Activated CD8-positive, alpha-beta memory T cell treated with anti-CD3 and anti-CD28 coated beads for 1 hour (primary cell): ENCODE measurements around the gene RPL37.
"Not testable (repeated sequence)": the region's sequence is repeated elsewhere in the genome, so short reads cannot be mapped to it uniquely, and the experiment has no call there.

Source experiments
- DNase-seq, 2 donors: peaks; one replicate each; pipeline ENCODE4 v3.0.0-alpha.2; 2020; ENCODE audit warnings: low read depth in 1 of 2; ENCODE audit errors: extremely low read depth in 1 of 2

RPL37 gene

DNA sequence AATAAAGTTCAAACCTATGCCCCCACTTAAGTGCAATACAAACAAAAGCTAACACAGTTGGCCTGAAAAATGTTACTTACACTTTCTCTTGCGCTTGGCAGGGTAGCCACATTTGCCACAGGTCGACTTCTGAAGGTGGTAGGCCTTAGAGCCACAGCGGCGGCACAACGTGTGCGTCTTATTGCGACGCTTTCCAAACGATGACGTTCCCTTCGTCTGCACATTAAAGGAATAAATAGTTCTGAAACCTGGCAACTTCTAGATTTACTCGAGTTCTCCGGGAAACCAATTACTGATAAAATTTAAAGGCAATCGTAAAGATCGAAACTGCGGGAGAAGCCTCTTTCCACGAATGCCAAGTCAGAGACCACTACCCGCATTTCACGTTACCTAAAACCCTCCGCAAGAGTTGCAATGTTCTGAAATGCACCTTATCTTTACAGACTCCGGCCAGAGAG, 602 bp downstream of the RPL37 start:
- peak; percentile 32 to 37 for DNase-seq

DNA sequence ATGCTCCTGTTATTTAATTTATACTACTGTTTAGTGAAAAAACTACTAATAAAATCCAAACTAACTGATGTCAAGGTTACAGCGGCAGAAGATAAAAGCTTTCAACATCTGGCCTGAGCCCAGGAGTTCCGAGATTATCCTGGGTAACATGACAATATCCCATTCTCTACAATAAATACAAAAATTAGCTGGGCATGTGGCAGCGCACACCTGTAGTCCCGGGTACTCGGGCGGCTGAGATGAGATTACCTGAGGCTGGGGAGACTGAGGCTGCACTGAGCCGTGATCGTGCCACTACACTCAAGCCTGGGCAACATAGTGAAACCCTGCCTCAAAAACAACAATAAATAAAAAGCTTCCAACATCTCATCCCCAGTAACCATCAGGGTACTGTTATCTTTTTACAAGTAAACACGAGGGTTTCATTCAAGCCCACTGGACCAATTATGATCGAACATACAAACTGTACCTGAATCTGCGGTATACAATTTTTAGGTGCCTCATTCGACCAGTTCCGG, 1.3 kb downstream of the RPL37 start:
- DNase-seq: no peak

DNA sequence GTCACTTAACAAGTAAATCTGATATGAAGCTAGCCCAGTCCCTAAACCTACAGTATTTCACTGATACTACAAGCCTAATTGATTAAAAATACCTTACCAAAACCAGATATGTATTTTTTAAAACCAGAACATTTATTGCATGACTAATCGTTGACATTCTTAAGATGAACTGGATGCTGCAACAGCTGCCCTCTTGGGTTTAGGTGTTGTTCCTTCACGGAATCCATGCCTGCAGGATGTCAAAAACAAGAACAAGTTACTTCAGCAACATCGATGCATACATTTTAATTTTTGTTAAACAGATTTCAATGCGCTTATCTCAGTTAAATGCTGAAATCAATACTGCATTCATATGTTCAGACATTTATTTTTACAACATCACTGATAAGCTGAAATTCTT, 2.7 kb downstream of the RPL37 start:
- DNase-seq: no peak

DNA sequence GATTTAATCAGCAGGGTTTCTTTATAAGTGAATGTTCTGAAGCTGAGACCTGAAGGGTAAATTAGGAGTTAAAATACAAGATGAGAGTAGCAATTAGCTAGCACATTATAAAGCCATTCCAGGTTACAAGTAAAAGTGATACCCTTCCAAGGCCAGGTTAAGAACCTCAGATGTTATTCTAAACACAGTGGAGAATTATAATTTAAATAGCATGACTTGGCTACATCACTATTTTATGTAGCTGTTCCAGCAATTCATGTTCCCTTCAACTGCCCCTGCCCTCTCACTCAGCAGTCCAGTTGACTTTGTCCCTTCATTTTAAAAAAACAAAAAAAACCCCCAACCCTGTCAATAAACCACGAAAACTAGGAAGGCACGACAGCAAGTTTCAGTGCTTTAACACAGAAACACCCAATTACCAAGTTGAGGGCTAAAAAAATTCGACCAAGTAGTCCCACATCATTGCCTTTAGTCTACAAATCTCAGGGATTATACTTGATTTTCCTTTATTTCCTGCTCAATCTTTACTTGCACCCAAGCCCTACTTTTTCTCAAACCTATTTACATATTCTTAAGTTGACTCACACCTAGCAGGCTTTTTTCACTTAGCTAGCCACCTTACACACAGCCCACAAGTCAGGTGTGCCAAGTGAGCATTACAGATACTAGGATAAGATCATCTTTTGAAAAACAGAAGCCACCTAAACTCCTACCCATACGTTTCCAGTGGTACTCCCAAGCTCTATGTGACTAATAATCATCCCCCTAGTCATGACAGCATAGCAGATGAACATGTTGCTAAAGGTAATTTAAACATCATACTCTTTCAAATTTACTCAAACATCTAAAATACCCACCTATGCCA, 3.4 kb downstream of the RPL37 start:
- no peak for DNase-seq

DNA sequence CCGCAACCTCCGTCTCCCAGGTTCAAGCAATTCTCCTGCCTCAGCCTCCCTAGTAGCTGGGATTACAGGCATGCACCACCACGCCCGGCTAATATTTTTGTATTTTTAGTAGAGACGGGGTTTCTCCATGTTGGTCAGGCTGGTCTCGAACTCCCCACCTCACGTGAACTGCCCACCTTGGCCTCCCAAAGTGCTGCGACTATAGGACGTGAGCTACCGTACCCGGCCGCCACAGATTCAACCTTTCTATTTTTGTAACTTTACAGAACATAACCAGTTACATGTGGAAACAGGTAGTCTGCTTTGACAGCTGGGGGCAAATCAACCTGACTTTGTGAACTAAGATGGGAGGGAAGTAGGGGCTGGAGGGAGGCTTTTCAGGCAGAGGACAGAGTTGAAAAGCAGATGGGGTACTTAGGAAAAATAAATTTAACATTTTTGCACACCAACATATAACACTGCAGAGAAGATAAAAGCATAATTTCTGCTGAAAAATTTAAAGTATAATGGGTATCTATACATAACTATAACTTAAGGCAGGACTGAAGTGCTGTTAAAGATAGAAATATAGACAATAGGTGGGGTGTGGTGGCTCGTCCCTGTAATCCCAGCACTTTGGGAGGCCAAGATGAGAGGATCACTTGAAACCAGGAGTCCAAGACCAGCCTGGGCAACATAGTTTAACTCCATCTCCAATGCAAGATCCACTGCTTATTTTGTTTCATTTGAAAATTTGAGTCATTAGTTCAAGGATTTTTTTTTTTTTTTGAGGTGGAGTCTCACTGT, 5.1 kb downstream of the RPL37 start:
- no peak for DNase-seq

DNA sequence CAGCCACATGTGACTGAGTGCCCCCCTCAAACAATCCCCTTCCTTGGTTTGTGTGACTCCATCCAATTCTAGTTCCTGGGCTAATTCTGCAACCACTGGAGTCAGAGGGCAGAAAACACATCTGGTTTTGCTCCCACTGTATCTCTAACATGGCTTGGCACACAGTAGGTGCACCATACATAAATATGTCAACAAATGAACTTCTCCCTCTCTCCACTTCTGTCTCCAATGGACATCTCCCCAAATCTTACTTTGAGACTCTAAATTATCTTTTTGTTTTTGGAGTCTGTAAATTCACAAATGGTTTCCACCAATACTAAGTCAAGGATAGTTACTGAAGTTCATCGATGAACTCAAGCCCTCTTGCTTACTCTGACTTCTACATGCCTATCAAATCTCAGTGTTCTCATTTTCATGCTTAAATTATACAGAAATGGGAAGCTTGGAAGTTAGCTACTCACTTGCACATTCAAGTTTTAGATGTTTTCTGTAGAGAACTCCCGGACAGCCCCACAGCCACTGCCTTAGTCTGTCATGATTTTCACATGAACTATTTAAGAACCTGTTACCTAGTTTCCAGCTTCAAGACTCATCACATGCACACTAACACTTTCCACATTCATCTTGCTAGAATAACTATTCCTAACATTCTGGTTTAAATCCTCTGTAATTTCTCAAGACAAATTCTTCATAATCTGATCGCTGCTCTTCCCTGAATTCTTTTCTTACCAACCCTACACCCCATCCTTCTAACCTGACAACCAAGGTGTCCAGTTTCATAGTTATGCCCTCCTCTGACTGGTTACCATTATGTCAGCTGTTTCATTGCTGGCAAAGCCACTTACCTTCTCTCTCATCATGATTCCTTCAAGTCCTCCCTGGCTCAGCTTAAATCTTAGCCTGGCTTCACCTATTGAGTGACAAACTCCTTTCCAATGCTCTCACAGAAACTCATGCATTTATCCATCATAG, 6.0 kb downstream of the RPL37 start:
- no peak for DNase-seq

DNA sequence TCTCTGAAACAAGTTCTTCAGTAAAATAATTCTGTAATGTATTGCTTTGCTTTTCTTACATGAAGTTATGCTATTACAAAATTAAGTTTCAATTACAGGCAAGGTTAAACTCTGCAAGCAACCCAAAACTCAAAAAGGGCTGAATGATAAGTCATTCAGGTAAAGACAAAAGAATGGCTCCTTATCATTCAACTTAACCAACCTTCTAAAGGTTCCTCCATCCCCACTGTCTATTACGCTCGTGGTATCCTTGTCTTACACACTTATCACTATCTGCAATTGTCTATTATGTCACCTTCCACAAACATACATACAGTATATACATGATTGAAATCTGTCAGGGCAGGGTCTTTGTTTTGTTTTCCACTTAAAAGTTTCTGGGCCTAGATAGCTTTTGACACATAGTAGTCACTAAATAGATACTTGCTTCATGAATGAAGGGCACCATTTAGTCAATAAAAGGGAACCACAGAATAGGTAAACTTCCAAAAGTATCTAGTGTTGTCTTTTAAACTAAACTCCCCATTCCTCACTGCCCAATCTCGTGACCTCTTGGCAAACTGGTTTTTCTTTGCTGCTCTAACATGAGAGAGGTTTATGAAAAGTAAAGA, 6.9 kb downstream of the RPL37 start:
- DNase-seq: no peak

DNA sequence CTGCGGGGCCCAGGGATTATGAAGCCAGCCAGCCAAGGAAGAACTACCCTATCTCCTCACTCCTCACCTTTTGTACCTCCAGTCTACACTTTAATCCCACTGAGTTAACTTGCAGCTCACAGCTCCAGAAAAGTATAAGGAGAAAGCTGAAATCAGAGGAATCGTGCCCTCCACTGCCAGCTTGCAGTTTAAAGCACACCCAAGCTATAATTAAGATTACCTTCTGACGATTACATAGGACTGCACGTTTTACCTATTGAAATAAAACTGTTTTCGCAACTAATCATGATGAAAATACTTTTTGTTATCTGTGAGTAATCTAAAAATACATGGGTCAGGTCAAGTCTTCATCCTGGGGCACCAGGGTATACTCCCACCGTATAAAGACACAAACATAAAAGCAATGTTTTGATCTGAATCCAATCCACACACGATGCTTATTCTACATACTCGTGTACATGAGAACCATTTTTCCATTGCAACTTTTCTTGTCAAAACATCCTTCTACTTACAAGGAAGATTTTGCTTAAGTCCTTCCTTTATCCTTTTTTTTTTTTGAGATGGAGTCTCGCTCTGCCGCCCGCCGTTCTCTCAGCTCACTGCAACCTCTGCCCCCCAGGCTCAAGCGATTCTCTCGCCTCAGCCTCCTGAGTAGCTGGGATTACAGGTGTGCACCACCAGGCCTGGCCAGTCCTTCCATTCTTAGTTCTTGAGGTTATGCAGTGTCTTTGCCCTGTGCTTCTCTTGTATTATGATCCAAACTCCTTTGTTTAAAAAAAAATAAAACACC, 7.6 kb downstream of the RPL37 start:
- no peak for DNase-seq

DNA sequence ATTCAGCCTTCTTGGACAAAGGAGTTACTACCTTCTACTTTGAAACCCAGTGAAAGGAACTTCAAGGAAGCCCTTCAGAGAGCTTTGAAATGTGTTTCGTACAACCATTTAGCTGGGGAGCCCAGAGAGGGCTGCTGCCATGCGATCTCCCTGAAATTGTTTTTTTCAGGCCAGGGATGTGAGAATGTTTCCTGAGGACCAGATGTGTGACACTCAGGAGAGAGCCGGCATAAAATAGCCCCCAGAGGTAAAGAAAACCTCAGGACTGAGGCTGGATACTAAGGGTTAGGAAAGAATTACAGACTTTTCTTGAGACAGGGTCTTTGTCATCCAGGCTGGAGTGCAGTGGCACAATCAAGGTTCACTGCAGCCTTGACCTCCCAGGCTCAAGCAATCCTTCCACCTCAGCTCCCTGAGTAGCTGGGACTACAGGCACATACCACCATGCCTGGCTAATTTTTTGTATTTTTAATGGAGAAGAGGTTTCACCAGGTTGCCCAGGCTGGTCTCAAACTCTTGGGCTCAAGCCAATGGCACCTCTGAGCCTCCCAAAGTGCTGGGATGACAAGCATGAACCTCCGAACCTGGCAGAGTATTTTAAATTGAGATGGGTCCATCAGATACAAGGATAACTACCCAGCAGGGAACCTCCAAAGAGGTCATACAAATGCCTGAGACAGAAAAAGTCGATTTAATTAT, 8.4 kb downstream of the RPL37 start:
- no peak for DNase-seq

DNA sequence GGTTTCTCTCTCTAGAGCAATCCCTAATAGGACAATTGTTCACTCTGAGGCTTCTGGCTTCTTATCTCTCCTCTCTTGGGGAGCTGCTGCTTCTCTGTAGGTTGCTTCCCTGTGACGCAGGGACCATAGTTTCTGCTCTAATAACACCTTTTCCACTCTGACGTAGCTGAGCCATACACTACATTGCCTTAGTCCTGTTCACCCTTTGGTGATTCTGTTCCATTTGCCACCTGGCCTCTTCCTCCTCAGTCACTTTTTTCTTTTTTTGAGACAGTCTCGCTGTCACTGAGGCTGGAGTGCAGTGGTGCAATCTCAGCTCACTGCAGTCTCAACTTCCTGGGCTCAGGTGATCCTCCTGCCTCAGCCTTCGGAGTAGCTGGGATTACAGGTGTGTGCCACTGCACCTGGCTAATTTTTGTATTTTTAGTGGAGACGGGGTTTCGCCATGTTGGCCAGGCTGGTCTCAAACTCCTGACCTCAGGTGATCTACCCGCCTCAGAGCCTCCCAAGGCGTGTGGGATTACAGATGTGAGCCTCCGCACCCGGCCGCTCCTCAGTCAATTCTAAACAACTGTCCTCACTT, 9.5 kb downstream of the RPL37 start:
- DNase-seq: not testable (repeated sequence)

DNA sequence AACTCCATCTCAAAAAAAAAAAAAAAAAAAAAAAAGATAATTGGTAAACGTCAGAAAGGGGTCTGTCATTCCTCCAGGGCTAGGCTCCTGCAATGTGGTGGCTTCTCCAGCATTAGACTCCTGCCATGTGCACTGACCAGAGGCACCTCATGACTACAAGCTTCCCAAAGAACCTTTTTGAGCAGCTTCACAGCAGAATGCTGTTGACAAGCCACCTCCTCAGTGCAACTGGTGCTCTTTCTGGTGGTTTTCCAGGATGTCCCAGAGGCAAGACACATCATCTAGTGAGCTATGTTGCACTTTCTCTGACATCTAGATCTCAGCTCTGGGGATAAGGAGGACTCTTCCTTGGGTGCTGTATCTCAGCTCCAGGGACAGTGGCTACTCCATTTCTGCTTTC, 11.6 kb downstream of the RPL37 start:
- no peak for DNase-seq

DNA sequence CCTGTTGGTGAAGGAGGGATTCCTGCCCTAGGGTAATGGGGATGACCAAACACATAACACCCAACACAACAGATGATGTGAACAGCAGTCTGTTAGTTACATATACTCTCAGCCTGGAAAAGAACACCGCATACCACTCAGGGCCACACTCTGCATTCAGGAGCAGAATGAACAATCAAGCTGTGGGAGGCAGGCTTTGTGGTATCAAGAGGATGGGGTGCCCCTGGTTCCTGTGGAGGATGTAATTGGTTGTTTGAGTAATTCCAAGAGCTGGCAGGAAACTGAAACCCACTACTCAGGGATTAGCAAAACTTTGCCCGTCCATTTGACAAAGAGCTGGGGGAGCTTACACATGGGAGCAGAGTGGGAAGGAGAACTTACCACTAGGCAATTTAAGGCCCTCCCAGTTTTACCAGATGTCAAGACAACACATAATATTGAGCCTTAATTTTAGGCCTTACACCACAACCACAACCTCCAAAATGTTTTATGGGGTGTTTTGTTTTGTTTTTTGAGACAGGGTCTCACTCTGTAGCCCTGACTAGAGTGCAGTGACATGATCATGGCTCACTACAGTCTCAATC, 21.2 kb downstream of the RPL37 start:
- DNase-seq: no peak

DNA sequence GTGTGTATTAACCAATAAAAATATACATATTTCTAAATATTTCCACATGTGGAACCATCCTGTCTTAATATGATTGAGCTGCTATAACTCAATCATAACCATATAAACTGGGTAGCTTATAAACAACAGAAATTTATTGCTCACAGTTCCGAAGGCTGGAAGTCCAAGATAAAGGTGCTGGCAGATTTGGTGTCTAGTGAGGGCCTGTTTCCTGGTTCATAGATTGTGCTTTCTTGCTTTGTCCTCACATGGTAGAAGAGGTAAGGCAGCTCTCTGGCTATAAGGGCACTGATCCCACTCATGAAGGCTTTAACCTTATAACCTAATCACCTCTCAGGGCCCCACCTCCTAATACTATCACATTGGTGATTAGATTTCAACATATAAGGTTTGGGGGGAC, 22.9 kb downstream of the RPL37 start:
- no peak for DNase-seq

DNA sequence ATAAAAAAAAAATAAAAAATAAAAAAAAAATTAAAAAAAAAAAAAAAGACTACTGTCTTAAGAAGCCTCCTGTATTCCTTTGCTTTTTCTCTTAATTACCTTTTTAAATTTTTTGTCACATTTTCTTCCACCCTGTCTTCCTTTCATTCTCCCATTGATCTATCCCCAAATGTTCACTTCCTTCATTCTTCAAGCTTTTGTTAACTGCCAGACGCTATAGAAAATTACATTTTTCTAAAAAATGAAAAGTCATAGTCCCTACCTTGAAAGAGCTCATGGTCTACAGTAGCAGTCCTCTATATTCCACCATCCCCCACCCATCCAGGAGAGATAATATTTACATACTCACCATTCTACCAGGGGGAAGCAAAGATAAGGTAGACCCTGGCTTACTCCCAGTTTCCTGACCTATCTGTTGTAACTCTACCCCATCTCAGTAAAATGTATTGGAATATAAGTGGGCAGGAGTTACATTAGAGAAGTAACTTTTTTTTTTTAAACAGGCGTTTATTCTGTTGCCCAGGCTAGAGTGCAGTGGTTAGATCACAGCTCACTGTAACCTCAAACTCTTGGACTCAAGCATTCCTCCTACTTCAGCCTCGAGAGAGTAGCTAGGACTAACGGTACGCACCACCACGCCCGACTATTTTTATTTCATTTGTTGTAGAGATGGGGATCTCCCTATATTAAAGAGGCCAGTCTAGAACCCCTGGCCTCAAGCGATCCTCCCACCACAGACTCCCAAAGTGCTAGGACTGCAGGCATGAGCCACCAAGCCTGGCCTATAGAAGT, 33.1 kb downstream of the RPL37 start:
- no peak for DNase-seq

DNA sequence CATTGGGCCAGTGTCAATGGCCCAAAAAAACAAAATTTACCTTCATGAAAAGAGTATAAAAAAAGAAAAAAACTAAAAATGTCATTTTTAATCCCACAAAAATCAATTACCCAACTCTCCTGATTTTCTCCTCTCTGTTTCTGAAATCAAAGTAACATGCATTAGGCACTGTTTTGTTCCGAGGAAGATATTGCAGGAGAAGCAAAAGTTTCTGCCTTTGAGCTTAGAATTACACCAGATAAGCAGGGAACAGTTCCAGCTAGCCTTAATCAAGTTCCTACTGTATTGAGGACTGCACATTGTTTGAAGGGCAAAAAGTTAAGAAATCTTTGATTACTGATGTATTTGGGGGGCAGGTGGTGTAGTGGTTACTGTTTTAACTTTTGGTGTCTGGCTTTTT, 35.8 kb downstream of the RPL37 start:
- no peak for DNase-seq

DNA sequence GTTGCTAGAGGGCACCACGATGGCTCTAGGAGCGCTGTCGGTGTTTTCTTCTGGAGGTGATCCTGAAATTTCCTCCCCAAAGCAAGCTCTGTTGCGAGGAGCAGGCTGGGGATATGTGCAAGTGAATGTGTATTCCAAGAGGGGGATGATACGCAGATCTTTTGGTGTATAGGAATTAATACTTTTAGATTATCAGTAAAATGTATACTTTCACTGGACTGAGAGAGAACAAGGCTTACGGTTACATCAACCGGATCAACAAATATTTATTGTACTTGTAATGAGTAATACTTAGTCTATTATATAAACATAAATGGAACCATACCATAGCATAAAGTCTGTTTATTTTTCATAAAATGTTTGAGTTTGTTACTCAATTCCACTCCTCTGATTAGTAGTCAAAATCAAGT, 36.2 kb downstream of the RPL37 start:
- no peak for DNase-seq
